ENCODE measurements around the gene C17orf113. TPM values are rescaled to one million over a fixed set of nuclear protein-coding genes. Genes with fewer than 3 reads are reported as not detected.
A peak's percentile ranks its signal among the peaks of the same experiment; 100 is the strongest.
"Not testable (repeated sequence)": the region's sequence is repeated elsewhere in the genome, so short reads cannot be mapped to it uniquely, and the experiment has no call there.

Gene C17orf113
- total RNA-seq, 4 donors from 2014 or later: 1.2 to 2.9 (median 2.1) TPM

DNA sequence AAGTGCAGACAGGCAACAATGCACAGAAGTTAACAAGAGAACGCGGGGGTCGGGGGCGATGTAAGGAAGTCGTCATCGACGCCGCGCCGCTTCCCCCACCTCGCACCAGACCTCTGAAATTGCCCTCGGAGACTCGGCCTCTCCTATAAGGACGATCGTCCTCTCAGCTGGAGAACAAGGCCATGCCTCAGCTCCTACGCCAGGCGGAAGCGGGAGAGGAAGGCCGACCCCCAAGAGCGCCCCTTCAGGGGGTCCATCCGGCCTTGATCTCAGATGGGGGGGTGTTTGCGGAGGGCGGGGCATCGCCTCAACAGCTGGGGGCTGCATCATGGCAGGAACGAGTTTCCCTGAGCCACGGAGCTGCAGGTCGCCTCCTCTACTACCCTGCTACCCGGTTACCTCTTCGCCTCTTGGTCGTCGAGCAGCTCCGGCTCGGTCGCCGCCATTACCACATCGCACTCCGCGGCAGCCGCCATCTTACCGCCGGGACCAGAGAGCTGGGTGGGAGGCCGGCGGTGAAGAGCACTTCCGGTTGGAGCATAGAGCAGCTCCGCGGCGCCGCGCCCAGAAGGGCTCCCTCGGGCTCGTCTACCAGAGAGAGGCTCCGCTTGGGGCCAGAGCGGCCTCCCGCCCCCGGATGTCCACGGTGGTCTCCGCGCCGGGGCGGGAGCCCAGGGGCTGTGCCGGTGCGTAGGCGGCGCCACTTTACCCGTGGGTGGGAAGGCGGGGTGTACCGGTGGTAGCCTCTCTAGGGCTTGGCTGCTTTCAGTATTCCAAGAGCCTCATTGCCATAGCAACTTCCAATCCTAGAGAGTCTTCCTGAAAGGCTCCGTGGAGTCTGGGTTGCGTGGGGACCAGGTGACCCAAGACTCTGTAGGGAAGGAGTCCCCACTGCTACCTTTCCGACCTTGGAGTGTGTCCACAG, 33.2 kb downstream of the C17orf113 start, which contains the start of gene DNAJC7:
DNAJC7 (minus strand) TSS at position 499 of the 925 bp plus-strand sequence; CDS start at position 476, 23 bp downstream.
- H3K4me3 ChIP-seq: peak within 1 kb of the TSS; percentile 56 to 82 (median 74)
- H3K27ac ChIP-seq: peak within 1 kb of the TSS; percentile 73 to 94 (median 90)
- H3K27me3 ChIP-seq: no peaks in the 10 kb centered on the region
- WGBS, 2 donors: 0 to 1% methylated on average over 18 to 47 of the region's 70 CpGs
- peaks cover 0 to 7% (median under 1%) of the 10 kb centered on the region in 3 donors for H3K36me3 ChIP-seq
- TF ChIP-seq EP300 (IDR thresholded peaks at IDR 0.05): peak in 1 of 2 donors; percentile 91
- TF ChIP-seq, protein P1, sequence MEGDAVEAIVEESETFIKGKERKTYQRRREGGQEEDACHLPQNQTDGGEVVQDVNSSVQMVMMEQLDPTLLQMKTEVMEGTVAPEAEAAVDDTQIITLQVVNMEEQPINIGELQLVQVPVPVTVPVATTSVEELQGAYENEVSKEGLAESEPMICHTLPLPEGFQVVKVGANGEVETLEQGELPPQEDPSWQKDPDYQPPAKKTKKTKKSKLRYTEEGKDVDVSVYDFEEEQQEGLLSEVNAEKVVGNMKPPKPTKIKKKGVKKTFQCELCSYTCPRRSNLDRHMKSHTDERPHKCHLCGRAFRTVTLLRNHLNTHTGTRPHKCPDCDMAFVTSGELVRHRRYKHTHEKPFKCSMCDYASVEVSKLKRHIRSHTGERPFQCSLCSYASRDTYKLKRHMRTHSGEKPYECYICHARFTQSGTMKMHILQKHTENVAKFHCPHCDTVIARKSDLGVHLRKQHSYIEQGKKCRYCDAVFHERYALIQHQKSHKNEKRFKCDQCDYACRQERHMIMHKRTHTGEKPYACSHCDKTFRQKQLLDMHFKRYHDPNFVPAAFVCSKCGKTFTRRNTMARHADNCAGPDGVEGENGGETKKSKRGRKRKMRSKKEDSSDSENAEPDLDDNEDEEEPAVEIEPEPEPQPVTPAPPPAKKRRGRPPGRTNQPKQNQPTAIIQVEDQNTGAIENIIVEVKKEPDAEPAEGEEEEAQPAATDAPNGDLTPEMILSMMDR (IDR thresholded peaks at IDR 0.05): peak in 2 of 5 experiments; percentile 11 to 52
- peak in 1 of 2 donors; percentile 54 for TF ChIP-seq POLR2A (IDR thresholded peaks at IDR 0.05)
- peaks cover 4 to 77% (median 52%) of the 10 kb centered on the region in 4 donors for H3K4me1 ChIP-seq
- DNase-seq (ENCODE audit: low spot score in 2 of 2): peak; percentile 78 to 84
- no peaks in the 10 kb centered on the region for H3K9me3 ChIP-seq

DNA sequence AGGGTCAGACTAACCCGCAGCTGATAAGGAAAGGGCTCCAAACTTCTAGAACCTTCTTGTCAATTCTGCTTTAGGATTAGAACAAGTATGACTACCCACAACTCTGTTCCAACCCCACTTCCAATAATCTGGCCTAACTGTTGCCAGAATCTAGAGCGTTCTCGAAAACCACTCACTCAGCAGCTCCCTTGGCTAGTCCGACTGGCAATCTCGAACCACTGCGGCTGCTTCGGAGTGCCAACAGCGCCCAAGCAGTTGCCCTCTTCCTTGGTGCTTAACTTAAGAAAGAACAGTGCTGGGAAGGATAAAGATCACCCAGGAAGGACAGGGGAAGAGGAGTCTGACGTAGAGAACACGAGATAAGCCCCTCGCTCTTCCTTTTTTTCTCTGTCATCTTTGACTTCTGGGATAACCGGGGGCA, 34.0 kb downstream of the C17orf113 start:
- H3K4me3 ChIP-seq: peak overlapping the region; percentile 56 to 82 (median 74)
- H3K9me3 ChIP-seq: no peaks in the 10 kb centered on the region
- H3K36me3 ChIP-seq: no peaks in the 10 kb centered on the region
- TF ChIP-seq, protein P1 (IDR thresholded peaks at IDR 0.05): no peak
- no peak for TF ChIP-seq POLR2A (IDR thresholded peaks at IDR 0.05)
- TF ChIP-seq EP300 (IDR thresholded peaks at IDR 0.05): no peak
- peaks cover 4 to 77% (median 51%) of the 10 kb centered on the region in 4 donors for H3K4me1 ChIP-seq
- no peak for DNase-seq (ENCODE audit: low spot score in 2 of 2)
- H3K27ac ChIP-seq: peak overlapping the region; percentile 73 to 94 (median 90)
- H3K27me3 ChIP-seq: no peaks in the 10 kb centered on the region
- WGBS, 2 donors: 4% methylated on average over 12 of the region's 12 CpGs

DNA sequence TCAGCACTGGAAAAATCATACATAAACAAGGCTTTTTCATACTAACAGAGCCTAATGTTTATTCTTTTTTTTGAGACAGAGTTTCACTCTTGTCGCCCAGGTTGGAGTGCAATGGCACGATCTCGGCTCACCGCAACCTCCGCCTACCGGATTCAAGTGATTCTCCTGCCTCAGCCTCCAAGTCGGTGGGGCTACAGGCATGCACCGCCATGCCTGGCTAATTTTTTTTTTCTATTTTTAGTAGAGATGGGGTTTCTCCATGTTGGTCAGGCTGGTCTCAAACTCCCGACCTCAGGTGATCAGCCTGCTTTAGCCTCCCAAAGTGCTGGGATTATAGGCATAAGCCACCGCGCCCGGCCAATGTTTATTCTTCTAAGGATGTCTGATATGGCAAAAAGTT, 36.7 kb downstream of the C17orf113 start:
- not testable (repeated sequence) for H3K9me3 ChIP-seq; H3K27me3 ChIP-seq; DNase-seq (ENCODE audit: low spot score in 2 of 2); H3K36me3 ChIP-seq; H3K4me3 ChIP-seq
- Histone ChIP-seq H3K27ac (peak overlapping the region in 2 of 4 donors; percentile 68 to 73), H3K4me1 (peaks cover 0 to 87% (median 45%) of the 10 kb centered on the region in 4 donors)
- 80 to 84% methylated on average over 12 of the region's 12 CpGs for WGBS, 2 donors

DNA sequence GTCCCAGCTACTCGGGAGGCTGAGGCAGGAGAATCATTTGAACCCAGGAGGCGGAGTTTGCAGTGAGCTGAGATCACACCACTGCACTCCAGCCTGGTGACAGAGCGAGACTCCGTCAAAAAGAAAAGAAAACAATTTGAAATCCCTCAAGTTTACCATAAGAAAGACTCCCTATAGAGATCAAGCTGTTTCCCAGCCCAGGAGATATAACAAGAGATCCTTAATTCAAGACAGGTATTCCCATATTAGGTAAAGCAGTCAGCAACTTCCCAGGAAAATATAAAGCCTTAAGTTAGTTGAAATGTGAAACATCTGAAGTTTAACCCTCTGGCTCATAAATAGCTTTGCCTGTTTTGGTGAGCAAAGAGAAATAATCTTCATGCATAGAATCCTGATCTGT, 38.0 kb downstream of the C17orf113 start:
- WGBS, 2 donors: 68 to 75% methylated on average over 4 of the region's 4 CpGs
- DNase-seq (ENCODE audit: low spot score in 2 of 2): not testable (repeated sequence)
- H3K4me1 ChIP-seq: peaks cover 0 to 91% (median 43%) of the 10 kb centered on the region in 4 donors

DNA sequence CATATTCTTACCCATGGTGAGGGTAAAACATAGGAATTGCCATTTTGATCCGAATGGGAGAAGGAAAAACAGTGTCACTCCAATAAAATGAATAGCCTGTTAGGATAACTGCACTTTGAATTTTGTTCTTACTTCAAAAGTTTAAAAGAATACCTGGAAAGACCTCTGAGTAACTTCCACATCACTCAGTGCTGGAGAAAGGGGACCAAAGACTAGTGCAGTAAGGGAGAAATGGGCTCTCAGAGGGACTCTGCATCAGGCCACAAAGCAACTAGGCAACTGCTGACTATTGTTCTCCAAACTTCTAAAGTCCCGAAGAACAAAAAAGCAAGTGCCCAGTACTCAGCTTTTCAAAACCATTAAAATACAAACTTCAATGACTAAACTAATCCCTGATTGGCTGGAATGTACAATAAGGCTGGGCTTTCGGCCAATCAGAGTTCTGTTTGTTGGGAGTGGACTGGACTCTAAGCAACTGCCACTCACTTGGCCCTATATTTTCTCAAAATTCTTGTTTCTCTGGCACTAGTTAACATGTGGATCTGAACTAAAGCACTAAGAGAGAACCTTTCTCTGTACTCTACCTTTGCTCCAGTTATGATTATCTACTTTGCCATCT, 39.4 kb downstream of the C17orf113 start:
- H3K4me1 ChIP-seq: peaks cover 0 to 99% (median 46%) of the 10 kb centered on the region in 4 donors
- no peaks in the 10 kb centered on the region for H3K36me3 ChIP-seq
- no peaks in the 10 kb centered on the region for H3K9me3 ChIP-seq
- TF ChIP-seq POLR2A (IDR thresholded peaks at IDR 0.05): no peak
- TF ChIP-seq, protein P1 (IDR thresholded peaks at IDR 0.05): no peak
- no peak for TF ChIP-seq EP300 (IDR thresholded peaks at IDR 0.05)
- no peak for DNase-seq (ENCODE audit: low spot score in 2 of 2)
- WGBS, 2 donors: 80 to 83% methylated on average over 3 of the region's 3 CpGs
- no peaks in the 10 kb centered on the region for H3K27me3 ChIP-seq
- no peak overlapping the region for H3K4me3 ChIP-seq
- H3K27ac ChIP-seq: peak overlapping the region in 2 of 4 donors; percentile 60 to 83

More for the DNA sequence above, 38.0 kb downstream of the C17orf113 start:
- not testable (repeated sequence) for H3K4me3 ChIP-seq, H3K27me3 ChIP-seq, H3K36me3 ChIP-seq, H3K9me3 ChIP-seq
- H3K27ac ChIP-seq: peak overlapping the region in 1 of 4 donors; percentile 68
